GM18867 (cell line): ENCODE data around the gene COMT.

Experiments
- ATAC-seq: cut with Tn5 transposase; IDR thresholded peaks from one replicate; pipeline ENCODE4 v1.9.1; 2021; ENCODE audit warnings: mild to moderate bottlenecking, moderate library complexity; ENCODE audit not compliant: unreplicated experiment

Gene COMT

DNA sequence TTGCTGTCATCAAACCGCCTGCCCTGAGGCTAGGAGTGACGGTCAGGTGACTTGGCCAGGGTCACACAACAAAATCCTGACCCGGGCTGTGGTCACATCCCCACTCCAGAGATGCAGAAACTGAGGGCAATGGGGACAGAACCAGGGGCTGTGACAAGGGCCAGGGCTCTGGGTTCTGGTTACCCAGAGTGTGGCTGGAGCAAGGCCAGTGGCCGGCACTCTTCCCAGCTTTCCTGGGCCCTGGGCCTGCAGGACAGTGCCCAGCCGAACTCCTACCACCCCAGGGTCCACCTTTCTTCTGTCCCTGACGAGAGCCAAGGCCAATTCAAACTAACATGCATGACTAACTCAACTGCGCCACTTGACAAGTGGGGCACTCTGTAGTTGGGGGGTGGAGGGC, 39.2 kb downstream of the COMT start:
- ATAC-seq = no peak

DNA sequence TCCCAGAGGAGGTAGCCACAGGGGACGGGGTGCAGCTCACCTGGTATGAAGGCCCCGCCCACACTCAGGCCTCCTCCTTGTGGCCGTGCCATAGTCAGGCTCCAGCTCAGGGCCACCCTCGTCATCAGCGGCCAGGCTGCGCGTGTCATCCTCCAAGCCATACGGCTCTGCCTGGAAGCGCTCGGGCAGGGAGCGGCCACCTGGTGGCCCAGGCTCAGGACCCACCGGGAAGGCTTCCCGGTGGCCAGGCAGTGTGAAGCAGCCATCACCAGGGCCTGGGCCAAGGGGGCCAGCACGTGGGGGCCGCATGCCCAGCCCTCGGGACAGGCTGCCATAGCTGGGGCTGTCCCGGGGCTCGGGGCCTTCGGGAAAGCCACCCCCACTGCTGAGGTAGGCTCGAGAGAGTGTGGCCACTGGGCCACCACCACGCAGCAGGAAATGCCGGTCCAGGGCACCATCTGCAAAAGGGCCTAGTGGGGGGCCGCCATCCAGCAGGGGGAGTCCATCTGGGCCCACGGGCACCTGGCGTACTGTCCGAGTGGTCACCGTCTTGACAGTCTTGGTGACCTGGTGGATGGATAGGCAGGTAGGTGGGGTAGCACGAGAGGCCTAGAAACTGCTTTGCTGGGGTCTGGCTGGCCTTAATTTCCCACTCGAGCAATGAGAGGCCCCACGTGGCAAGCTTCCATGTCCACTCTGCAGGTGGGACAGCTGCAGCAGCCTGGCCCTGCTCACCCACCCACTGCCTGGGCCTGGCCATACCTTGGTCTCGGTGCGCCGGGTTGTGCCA, 39.8 kb downstream of the COMT start:
- no peak for ATAC-seq

DNA sequence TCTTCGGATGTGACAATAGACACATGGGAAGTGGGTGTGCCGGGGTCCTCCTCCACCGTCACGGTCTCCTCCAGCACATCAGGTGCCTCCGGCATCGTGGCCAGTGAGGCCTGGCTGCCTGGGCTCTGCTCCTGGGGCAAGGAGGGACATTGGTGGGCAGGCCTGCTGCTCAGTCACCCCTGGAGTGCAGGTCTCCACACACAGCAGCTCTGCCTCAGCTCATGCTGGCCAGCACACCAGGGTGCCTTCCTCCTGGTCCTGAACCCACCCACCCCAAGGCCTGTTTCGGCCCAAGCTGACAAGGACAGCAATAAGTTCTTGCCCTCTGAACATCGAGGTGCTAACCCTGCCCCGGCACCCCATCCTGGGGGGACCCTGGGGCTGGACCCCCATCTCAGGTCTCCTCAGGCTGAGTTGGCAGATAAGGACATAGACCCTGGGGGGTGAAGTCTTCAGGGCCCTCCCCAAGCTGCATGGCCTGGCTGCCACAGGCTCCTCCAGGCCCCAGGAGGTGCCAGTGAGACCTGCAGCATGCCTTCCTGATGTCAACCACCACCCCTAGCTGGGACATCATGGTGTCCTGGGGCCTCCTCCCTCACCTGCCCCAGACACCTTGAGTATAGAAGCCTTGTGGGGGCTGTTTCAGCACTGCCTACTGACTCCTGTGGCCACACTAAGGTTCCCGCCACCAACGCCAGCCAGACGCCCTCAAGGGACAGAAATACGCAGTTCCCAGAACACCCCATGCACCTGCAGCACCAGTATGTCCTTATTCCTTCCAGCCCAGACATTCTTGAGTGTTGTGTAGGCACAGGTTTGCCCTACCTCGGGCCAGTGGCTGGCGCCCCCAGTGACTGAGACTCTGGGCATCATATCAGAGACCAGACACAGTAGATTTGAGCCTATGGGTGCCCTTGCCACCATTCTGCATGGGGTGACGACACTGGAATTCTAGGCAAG, 40.7 kb downstream of the COMT start:
- ATAC-seq = no peak

DNA sequence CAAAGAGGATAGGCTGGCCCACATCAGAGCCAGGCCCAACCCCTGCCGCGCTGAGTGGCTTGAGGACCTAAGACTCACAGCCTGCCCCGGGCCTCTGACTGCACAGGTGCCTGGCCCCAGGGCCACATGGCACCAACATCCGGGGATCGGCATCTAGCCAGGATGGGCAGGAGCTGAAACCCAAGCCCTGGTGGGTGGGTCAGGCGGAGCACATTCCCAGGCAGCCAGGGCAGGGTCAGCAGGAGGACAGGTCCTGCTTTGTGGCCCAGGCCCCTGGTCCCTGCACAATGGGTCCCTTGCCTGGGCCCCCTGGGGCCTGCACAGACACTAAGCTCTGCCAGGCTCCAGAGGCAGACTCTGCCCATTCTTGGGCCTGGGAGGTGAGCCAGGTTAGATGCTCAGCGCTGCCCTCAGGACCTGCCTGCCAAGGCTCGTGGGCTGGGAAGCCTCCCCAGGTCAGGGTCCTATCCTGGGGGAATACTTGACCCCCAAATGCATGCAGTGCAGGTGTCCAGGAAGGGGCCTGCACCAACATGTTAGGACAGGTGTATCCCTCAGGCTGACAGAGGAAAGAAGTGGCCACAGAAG, 41.5 kb downstream of the COMT start:
- no peak for ATAC-seq

DNA sequence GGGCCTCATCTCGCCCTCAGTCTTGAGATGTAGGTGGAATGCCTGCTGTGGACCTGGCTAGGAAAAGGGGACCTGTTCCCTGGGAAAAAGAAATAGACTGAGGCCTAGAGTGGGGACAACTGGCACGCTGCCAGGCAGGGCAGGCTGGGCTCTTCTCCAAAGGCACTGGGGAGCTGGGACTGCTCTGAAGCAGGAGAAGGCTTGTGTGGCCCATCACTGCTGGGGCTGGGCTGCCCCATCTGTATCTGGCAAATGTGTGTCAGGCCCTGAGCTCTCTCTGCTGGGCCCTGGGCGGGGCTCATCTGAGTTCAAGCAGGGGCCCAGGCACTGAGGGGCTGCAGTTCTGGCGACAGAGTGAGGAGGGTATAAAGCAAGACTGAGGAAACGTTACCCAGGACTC, 42.2 kb downstream of the COMT start:
- no peak for ATAC-seq

DNA sequence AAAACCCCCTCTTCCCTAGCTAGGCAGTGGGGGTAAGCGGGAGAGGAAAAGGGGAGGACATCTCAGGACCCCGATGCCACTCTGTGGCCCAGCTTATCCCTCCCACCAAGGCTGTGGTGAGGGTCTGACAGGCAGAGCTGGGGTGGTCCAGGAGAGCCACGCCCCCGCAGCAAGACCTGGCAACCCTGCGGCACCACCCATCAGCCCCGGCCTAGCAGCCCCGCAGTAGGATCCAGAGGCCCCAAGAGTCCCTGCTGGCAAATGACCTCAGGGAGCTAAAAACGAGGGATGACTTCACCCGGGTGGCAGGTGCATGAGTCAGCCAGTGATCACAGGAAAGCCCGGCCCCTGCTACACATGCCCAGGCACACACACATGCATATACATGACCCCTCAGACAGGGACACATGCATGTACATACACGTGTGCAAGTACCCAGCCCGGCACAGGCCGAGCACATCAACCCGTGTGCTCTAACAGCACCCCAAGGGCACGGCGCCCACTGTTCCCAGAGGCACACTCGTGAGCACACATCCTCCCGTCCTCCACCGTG, 42.7 kb downstream of the COMT start:
- ATAC-seq = no peak

DNA sequence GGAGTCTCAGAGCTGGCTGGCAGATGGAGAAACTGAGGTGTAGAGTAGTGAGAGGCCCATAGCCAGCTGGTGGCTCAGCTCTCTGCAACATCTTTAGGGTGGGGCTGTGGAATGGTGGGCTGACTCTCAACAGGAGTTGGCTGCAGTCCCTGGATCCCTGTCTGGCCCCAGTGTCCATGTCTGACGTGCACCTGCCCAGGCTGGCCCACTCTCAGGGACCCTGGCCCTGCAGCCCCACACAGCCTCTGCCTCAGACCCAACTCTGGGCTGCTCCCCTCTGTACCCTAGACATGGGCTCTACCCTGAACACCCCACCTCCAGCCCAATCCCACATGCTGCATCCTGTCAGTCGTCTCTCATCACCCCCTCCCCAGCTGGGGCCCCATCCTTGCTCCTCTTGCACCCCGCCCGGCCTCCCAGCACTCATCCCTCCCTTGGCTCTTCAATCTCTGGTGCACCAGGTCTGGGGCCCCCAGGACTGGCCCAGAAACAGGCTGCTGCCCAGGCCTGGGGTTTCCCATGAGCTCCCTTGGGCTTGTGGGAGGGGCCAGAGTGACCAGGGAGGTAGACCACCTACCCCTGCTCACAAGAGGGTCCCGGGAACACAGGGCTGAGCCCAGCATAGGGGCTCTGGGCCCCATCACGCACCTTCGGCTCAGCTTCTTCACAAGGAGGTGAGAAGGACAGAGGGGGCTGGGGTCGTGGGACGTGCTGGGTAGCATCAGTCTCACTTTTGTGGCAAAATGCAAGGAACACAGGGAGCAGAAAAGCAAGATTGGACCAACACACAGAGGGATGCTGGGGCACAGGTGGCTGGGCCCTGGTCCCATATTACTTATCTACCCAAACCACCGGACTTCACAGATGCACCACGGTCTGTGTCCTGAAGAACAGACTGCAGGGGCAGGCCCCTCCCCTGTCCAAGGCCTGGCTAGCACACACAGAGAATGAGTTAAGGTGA, 43.6 kb downstream of the COMT start:
- ATAC-seq = no peak

DNA sequence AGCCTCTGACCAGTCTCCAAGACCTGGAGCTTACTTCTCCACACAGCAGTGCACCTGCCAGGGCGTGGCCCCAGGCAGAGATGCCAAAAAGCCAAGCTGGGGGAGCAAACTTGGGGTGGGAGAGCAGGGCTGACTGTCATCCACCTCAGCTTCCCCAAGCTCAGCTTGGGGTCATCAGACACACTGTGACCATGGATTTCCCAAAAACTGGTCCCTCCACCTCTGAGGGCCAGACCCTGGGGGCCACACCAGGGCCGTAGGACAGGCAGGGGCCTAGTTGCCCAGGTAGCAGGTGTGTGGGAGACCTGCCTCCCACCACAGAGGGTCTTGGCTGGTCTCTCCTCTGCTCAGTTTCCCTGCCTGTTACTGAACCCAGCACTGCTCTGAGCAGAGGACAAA, 44.4 kb downstream of the COMT start:
- no peak for ATAC-seq

DNA sequence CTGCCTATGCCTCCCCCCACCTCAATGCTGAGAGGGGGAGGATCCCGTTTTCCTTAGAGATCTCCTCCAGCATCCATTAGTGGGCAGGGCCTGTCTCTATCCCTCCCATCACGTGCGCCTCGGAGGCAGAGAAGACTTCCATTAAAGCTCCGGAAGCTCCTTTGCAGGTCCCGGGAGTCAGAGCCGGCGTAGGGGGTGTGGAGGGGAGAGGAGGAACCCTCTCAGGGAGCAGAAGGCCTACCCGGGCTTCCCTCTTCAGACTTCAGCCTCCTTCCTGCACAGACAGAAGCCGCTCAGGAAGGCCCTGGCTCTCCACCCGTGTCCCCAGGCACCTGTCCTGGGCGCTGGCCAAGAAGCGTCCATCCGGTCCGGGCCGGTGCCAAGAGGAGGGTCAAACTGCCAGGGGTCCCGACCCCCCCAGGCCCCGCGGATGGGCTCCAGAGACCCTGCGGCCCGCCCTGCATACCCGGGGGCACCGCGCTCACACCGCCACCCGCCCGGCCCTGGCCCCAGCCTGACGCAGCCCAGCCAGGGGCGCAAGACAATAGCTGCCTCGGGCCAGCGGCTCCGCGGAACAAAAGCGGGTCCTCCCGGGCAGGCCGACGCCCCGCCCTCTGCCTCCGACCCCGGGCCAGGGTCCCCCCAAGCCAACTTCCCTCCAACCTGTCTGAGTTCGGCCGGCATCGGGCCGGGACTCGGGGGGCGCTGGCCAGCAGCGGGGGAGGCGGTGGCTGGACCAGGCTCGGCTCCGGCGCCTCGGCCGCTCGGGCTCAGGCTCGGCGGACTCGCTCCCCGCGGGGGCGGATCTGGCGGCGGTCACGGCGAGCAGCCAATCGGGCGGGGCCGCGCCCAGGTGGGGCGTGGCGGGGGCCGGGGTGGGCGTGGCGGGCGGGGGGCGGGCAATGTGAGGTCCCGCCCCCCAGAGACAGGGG, 45.1 kb downstream of the COMT start:
- ATAC-seq = peak; percentile 45

DNA sequence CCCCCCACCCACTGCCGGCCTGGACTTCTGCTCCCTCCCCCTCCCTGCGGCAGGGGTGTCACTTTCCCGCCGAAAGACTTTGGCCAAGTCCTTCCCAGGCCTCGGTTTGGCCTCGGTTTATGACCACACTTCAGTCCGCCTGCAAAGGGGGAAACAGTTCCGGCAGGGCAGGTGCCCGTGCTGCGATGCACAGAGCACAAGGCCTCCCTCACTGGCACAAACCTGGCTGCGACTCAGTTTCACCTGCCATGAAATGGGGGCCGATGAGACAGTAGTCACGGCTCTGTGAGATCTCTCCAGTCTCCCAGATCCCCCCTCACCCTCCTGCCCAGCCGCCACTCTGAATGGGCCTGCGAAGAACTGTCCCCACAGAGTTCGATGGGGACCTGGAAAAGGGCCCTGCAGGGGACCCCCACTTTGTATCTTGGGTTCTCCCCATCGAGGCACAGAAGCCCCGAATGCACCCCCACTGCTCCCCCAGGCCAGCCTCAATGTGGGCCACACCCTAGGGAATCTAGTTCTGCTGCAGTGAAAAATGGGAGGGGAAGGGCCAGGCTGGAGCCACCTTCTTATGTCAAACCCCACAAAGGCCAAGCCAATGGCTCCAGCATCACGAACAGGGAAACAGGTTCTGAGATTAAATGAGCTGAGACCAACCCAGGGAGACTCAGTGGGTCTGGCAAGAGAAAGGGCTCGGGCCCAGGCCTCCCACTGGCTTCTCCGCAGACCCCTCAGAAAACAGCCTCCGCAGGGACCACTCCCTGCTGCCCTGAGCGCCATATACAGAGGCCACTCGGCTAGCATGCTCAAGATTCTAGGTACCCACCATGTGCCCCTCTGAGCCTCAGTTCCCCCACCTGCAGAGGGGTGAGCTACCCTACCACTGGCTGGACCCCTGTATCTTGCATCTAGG, 46.1 kb downstream of the COMT start:
- ATAC-seq = no peak

DNA sequence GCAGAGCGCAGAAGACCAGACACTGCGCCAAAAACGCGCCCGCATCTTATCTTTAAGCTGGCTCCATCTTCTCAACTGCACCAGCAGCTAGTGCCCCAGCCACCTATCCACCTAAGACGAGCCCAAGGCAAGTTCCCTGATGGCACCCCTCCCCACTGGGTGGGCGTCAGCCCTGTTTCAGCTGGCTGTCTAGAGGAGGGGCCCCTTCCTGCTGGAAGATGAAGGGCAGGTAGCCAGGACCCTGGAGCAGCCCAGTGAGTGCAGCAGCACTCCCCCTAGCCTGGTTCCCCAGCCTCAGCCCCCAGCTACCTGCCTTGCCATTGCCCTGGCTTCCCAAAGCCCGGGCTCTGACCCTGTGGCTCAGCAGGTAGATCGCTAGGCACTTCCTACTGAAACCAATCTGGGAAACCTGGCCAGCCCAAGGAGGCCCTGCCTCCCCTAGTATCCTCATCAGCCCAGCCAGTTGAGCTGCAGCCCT, 46.8 kb downstream of the COMT start:
- ATAC-seq = no peak

DNA sequence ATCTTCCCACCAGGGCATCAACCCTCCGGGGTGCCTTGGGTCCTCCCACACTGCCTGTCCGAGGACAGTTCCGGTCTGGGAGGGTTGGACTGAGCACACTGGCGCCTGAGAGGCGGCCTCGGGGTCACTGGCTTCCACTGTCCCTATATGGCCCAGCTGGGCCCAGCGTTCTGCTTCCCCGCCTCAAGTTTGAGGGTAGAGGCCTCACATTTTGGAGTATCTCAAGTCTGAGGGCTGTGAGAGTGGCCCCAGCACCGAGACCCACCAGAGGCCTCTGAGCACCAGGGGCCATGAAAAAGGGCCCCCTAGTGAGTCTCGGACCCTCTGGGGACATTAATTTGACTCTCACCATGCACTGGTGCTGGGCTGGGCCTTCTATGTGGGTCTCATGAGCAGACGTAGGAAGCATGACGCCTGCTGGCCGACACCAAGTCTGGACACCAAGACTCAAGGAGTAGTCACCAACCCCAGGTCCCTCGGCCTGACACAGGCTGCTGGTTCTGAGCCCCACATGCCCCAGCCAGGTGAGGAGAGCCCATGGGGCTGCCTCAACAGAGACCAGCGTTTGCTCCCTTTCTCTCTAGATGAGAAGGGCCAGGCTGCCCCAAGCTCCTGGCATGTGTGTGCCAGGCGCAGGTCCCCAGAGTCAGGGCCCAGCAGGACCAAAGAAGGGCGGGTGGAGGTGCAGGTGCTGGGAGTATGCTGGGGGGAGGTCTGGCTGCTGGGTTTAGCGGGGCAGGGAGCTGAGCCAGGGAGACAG, 47.6 kb downstream of the COMT start:
- ATAC-seq = no peak

DNA sequence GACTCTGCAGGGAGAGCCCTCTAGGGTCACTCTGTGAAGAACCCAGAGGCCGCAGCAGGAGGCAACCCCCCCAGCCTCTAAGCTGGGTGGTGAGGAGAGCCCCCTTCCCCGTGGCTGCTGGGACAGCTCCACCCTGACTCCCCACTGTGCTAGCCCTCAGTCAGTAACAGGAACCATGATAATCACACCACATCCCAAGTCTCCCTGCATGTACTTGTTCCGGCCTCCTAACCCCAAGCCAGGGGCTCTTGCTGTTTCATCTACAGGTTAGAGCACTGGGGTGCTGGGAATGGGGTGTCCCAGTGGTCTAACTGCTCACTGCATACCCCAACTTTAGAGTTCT, 48.1 kb downstream of the COMT start:
- no peak for ATAC-seq

DNA sequence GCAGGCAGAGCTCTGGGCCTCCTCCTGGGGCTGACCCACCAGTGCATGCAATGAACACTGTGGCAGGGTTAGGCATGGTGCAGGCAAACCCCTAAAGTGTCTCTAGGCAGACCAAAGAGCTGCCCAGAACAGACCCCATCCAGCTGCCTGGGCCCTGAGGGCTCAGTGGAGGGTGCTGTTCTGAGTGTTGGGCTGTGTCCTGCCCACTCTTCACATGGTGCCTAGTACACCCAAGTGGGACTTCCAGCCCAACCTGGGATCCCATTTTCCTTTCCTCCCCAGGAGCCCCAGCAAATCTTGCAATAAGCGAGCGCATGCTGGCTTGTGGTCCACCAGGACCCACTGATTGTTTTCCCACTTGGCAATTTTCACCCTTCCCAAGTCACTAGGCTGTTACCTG, 48.6 kb downstream of the COMT start:
- ATAC-seq = no peak

DNA sequence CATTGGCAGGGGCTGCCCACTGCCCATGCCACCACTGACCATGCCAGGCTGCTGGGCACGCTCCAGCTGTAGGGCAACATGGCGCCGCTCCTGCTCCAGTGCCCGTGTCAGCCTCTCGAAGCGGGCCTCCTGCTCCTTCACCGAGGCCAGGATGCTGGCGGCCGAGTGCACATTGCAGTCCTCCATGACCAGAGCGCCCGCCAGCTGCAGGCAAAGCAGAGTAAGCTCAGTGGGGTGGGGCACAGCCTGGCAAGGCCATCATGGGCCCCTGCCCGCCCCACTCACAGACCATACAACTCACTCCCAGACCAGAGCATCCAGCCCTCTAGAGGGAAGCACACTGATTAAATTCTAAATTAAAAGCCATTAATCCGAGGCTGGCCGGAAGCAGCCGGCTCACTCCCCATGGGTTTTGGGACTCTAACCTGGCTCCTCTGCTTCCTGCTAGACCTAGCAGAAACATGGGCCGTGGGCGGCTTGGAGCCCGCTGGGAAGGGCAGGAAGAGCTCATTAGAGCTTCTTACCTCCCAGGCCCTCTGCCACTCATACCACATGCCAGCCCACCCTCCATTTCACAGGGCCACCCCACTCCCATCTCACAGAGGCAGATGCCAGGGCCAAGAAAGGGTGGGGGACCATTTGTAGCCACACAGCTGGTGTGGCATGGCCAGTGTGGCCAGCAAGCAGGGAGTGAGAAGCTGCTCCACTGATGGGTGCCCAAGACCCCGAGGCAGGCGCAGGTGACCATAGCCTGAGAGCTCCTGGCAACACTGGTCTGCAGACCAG, 49.2 kb downstream of the COMT start:
- ATAC-seq = no peak

DNA sequence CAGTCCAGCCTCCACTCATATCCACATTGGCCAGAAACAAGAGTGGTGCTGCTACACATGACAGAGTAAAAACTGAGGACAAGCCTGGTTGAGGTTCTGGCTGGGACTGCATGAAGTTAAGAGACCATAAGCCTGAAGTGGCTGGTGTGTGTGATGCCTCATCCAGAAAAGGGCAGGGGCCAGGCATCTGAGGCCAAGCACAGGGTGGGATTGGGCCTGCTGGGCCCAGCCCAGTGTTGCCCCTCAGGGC, 49.7 kb downstream of the COMT start:
- no peak for ATAC-seq
